GM21786 (cell line): Measurements from ENCODE around the gene GPR21.

Experiments
- ATAC-seq: cut with Tn5 transposase; IDR thresholded peaks from one replicate; pipeline ENCODE4 v1.9.1; 2021; ENCODE audit not compliant: unreplicated experiment

GPR21 gene

GRCh38 chr9:123063177-123063598 is 29.7 kb downstream of the GPR21 start:
- ATAC-seq, result no peak

GRCh38 chr9:123063896-123064295 is 30.4 kb downstream of the GPR21 start:
- ATAC-seq, result no peak

- no peak for ATAC-seq
Observed at GRCh38 chr9:123064716-123065115, 31.2 kb downstream of the GPR21 start.

GRCh38 chr9:123065196-123065595 is 31.7 kb downstream of the GPR21 start:
- no peak for ATAC-seq

- ATAC-seq, result no peak
Observed at GRCh38 chr9:123067136-123067535, 33.7 kb downstream of the GPR21 start.

- ATAC-seq, result no peak
Observed at GRCh38 chr9:123069010-123069481, 35.6 kb downstream of the GPR21 start.

- ATAC-seq, result no peak
Observed at GRCh38 chr9:123070198-123070597, 36.7 kb downstream of the GPR21 start.

GRCh38 chr9:123072407-123072995 is 39.0 kb downstream of the GPR21 start:
- no peak for ATAC-seq

- ATAC-seq, result no peak
Observed at GRCh38 chr9:123073441-123073840, 40.0 kb downstream of the GPR21 start.

- ATAC-seq, result no peak
Observed at GRCh38 chr9:123073991-123074422, 40.5 kb downstream of the GPR21 start.

GRCh38 chr9:123074628-123075027 is 41.2 kb downstream of the GPR21 start:
- ATAC-seq, result no peak

GRCh38 chr9:123080444-123080843 is 47.0 kb downstream of the GPR21 start:
- ATAC-seq, result no peak

GRCh38 chr9:123081824-123082223 is 48.4 kb downstream of the GPR21 start:
- no peak for ATAC-seq

- no peak for ATAC-seq
Observed at GRCh38 chr9:123083680-123084079, 50.2 kb downstream of the GPR21 start.

- no peak for ATAC-seq
Observed at GRCh38 chr9:123084256-123084655, 50.8 kb downstream of the GPR21 start.
